UCSD-AML1 (cell line): ENCODE data around the gene CNDP1.
"Not testable (repeated sequence)": the region's sequence is repeated elsewhere in the genome, so short reads cannot be mapped to it uniquely, and the experiment has no call there.

Experiments
- DNase-seq: peaks from one replicate; lab custom pipeline; 2025; ENCODE audit not compliant: unreplicated experiment; lab: John Stamatoyannopoulos, UW

Gene CNDP1

DNA sequence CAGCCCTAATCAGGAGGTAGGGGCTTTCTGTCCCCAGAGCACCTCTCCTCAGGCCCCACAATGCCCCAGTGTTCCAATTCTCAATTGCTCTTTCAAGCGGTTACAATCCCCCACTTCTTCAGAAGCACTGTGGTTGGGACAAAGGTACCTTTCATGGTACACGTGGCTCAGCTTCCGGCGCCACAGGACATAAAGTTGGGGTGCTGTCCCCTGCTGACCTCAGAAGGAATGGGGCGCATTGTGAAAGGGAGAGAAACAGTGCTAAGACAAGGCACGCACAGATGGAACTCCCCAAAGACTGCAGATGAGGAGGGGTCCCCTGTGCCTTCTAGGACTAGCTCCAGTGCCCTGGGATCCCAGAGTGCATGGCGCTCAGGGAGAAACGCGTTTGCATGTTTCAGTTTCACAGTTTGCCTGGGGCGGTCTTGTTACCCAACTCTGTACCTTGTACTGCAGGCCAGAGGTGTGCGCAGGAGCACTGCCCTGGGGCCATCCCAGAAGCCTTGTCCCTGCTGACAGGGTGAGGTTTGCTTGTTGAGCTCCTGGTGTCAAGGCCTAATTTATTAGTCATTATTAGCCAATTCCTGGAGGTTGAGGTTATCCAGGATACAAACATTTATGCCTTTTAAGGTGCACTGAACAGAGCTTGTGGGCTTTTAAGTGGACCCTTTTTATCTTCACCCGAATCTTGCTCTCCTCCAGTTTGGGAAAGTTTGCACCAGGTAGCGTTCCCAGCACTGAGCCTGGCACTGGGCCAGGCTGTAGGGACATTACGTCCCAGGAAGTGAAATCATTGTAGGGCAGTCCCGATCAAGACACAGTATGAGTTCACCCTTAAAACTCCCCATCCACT, 7.6 kb downstream of the CNDP1 start:
- no peak for DNase-seq

DNA sequence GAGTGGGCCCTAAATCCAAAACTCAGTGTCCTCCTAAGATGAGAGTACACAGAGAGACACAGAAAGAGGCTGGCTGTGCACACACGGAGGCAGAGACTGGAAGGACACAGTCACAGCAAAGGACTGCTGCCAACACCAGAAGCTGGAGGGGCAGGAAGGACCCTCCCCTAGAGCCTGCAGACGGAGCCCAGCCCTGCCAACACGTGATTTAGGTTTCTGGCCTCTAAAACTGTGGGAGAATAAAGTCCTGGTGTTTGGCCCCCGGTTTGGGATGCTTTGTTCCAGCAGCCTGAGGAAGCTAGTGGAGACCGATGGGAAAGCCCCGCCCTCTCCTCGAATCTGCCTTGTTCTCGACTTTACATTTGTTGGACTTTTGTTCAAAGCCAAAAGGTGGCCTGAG, 10.6 kb downstream of the CNDP1 start:
- DNase-seq, result no peak

DNA sequence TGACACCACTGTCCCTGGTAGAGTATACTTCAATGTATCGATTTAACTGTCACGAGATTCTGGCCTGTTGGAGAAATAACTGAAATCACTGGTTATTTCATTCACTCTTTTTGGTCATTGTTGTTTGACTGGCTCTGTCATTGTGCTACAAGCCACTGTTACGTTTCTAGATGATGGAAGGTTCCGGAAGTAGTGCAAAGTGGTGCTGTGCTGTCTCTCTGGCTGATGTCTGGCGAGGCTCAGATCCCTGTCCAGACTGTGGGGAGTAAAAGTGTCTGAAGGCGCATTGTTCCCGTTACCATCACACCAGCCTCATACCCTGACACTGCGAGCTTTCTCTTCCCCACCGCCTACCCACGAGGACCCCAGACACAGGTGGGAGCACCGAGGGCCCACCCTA, 11.7 kb downstream of the CNDP1 start:
- no peak for DNase-seq

DNA sequence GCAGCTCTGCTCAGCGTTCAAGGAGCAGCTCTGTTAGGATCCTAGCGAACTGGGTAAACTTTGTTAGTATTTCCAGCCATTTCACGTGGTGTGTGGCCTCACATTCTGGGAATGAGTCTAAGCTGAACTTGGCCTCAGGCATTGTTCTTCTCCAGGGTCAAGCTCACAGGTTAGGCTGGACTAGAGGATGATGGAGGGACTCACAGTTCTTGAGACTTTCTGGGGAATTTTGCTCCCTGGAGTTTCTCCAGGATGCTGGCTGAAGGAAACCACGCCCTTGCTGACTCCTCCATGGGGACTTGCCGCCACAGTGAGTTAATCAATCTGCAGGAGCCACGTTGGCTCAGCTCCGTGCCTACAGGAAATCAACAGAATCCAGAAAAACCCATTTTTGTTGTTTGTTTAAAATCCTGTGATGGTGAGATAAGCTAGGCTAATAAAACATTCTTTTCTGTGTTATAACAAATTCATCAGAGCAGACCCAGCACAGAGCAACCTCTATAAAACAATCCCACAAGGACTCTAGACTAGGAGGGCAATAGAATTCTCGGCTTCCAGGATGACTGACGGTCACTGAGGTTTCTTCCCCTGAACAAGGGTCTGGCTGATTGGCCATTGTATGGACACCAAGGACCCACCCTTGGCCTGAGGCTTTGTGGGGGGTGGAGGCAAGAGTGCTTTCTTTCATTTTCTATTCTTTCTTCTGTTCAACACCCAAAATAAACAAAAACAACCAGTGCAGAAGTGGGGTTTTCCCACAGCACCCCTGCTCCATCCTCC, 12.6 kb downstream of the CNDP1 start:
- DNase-seq, result no peak

DNA sequence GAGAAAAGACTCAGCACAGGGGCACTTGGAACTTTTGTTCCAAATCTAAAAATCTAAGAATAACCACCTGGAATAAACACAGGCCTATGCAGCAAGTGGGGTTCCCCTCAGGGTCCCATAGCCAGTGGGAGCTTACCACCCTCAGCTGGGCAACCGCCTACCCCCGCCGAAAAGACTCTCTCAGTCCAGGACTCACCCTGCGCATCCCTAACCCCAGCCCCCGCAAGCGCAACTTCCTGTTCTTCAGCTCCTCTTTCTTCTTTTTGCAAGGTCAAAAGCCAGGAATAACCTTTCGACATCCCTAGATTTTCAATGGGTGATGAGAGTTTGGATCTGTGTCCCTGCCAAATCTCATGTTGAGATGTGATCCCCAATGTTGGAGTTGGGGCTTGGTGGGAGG, 13.6 kb downstream of the CNDP1 start:
- DNase-seq, result no peak

DNA sequence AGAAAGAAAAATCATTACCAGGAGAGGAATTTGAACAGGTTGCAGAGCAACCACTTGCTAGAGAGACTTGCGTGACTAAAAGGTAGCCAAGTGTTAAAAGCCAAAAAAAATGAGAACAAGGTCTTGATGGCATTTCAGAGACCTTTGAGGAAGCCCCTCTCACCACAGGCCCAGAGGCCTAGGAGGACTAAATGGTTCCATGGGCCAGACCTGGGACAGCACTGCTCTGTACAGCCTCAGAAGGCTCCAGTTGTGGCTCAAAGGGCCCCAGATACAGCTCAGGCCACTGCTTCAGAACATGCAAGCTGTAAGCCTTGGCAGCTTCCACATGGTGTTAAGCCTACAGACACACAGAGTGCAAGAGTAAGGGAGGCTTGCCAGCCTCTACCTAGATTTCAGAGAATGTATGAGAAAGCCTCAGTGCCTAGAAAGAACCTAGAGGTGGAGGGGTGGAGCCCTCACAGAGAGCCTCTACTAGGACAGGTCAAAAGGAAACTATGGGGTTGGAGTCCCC, 15.3 kb downstream of the CNDP1 start:
- no peak for DNase-seq

DNA sequence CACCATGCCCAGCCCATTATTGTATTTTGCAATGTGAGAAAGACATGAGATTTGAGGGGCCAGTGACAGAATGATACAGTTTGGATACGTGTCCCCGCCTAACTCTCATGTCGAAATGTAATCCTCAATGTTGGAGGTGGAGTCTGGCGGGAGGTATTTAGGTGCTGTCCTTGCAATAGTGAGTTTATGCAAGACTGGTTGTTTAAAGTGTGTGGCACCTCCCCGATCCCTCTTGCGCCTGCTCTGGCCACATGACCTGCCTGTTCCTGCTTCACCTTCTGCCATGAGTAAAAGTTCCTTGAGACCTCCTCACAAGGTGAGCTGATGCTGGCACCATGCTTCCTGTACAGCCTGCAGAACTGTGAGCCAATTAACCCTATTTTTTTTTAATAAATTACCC, 16.6 kb downstream of the CNDP1 start:
- no peak for DNase-seq

DNA sequence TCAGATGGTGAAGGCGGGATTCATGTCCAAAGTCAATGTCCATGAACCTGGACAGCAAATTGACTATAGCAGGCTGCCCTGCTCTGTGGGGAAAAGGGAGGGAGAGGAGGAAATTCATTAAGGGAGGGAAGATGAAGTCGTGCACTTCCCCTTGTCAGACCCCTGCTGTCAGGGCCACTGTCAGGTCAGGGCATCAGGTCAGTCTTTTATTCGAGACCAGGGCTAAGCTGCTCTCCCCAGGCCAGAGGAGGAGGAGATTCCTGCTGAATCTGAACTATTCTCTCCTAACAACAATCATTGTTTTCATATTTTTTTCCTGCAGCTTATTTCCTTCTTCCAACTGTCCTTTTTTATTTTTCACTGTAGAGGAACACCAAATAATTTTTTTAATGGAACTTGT, 17.2 kb downstream of the CNDP1 start:
- DNase-seq, result no peak

DNA sequence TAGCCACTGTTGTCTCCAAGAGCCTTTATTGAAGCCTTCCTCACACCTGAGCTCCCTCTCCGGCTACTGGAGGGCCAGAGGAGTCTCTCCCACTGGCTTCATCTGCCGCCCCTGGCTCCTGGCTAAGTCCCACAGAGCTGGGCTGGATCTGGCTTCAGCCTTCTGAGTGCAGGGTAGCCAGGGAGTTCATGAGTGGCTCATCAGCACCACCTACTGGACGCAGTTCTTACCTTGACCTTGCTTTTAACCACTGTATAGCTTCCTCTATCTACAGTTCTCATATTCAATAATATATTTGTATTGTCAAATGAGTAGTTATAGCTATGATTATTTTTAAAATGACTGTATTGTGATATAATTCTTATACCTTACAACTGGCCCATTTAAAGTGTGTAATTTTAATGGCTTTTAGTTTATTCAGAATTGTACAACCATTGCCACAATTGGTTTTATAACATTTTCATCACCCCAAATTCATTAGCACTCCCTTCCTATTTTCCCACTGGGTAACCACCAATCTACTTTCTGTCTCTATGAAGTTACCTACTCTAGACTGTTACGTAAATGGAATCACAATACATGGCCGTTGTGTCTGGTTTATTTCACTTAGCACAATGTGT, 17.7 kb downstream of the CNDP1 start:
- DNase-seq, result peak; percentile 78

DNA sequence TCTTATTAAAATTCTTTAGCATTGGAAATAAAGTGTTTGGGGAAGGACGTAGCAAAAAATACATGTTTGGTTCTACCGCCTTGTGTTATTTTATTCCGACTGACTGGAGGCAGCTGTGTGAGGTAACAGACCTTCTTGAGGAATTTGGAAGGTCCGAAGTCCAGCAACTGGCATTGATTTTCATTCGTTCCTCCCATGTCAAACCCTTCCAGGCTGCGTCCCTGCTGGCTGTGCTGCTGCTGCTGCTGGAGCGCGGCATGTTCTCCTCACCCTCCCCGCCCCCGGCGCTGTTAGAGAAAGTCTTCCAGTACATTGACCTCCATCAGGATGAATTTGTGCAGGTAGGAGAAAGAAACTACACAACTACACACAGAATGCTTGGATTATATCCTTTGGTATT, 21.8 kb downstream of the CNDP1 start:
- no peak for DNase-seq

DNA sequence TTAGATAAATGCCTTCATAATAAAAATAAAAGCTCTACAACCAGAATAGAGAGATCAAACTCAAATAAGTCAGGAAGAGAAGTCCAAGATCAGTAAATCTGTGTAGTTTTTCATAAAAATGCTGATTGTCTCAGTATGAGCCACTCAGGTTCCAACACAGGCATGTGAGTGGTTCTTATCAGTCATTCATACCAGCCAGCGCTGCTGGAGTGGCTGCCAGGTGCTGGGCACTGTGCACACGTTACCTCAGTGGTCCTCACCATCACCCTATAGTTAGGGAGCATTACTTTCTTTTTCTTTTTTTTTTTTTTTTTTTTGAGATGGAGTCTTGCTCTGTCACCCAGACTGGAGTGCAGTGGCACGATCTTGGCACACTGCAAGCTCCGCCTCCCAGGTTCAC, 23.8 kb downstream of the CNDP1 start:
- DNase-seq, result no peak

DNA sequence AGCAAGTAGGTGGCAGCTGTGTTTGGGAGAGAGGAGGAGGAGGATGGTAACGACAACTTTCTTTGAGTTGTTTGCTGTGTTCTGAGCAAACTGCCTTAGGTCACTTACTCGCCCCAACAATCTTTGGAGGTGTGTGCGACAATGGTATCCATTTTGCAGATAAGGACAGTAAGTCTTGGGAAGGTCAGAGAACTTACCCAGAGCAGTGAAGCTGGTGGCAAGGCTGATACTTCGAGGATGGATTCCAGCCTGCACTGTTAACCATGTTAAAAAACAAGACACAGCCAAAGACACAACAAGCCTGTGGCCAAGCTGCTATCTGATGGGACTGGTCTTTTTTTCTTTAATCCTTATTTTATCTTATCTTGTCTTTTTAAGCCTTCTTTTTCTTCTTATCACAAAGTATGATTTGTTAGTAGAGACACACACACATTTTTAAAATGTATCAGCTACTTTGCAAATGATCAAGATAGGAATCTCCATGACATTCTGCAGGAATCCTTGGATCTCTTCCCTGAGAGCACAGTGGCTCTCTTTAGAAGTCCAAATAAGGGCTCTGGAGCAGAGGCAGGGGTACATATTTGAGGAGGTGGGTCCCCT, 27.9 kb downstream of the CNDP1 start:
- DNase-seq, result no peak

DNA sequence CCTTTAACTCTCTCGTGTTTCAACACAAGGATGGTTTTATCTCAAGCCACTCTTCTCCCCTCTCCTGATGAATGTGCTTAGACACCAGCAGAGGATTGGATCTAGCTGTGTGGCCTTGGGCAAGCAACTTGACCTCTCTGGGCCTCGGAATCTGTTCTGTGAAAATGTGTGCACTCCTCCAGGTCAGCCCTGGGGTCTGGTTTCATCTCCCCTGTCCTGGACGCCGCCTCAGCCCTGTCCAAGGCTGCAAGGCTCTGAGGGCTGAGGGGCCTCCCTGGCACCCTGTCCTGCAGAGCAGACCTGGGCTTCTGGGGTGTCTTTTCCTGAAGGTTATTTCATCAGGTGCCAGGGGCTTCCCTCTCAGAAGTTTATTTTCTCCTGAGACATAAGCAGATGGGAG, 28.5 kb downstream of the CNDP1 start:
- no peak for DNase-seq

DNA sequence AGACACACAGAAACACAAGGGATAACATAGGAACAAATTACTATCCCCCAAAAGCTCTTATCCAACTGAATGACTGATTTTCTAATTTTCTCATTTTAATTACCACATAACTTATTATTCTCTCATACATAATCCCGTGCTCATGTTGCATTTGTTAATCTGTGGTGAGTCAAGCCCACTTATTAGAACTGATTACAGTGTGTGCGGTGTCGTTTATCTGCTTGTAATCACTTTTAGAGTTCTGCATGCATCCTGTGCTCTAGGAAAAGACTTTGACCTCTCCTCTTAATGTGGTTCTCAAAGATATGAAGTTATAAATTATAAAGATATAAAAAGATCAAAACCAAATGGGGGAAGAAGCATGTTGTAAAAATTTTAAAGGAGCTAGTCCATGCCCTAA, 29.7 kb downstream of the CNDP1 start:
- no peak for DNase-seq

DNA sequence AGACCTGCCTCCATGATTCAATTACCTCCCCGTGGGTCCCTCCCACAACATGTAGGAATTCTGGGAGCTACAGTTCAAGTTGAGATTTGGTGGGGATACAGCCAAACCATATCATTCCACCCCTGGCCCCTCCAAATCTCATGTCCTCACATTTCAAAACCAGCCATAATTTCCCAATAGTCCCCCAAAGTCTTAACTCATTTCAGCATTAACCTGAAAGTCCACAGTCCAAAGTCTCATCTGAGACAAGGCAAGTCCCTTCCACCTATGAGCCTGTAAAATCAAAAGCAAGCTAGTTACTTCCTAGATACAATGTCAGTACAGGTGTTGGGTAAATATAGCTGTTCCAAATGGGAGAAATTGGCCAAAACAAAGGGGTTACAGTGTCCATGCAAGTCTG, 30.9 kb downstream of the CNDP1 start:
- not testable (repeated sequence) for DNase-seq

DNA sequence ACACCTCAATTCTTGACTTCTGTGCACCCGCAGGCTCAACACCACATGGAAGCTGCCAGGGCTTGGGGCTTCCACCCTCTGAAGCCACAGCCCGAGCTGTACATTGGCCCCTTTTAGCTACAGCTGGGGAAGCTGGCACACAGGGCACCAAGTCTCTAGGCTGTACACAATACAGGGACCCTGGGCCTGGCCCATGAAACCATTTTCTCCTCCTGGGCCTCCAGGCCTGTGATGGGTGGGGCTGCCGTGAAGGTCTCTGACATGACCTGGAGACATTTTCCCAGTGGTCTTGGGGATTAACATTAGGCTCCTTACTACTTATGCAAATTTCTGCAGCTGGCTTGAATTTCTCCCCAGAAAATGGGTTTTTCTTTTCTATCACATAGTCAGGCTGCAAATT, 31.7 kb downstream of the CNDP1 start:
- DNase-seq, result not testable (repeated sequence)

DNA sequence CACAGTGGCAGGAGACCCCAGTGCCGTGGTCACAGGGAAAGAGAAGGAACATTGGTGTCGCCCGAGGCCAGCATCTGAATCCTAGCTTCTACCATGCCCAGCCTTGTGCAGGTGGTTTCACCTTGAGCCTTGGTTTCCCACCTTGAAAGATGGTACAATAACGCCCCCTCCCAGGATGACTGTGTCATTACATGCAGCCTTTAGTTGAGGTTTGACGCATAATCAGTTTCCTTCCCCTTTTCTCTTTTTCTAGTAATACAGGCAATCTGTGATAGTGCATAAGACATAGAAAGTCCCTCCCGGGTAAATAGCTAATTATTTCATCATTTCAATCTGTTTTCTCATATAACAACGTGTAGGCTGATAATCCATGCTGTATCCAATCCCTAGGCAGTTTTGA, 33.5 kb downstream of the CNDP1 start:
- DNase-seq, result no peak

DNA sequence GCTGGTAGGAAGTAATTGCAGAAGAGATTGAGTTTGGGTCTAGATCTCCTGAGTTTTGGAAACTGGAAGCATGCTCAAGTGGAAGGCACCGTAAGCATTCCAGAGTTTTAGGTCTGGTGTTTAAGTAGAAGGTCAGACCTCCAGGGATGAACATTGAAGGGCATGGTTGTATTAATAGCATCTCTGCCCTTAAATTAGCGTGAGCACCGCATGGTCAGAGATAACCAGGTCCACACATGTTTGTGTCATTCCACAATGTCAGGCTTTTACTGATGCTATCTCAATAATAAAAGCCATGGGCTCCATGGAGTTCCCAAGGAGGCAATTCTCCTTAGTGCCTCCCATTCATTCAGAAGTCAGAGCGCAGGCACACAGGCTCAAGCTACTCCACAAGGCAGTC, 35.1 kb downstream of the CNDP1 start:
- no peak for DNase-seq

DNA sequence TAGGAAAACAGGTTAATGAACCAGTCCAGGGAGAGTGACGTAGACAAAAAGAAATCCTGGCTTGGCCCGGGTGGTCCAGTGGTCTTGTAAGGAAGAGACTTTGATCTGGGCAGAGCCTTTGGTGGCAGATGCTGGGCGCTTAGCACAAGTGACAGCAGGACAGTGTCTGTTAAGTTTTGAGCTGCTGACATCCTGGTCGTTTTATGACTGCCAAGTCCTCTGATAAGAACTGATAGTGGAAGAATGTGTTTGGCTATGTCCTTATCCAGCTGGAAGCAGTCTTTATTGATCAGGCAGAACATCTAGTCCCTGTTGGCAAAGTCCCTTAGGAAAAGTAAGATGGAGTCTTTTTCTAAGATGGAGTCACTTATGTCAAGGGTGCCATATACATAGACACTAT, 36.0 kb downstream of the CNDP1 start:
- DNase-seq, result no peak

DNA sequence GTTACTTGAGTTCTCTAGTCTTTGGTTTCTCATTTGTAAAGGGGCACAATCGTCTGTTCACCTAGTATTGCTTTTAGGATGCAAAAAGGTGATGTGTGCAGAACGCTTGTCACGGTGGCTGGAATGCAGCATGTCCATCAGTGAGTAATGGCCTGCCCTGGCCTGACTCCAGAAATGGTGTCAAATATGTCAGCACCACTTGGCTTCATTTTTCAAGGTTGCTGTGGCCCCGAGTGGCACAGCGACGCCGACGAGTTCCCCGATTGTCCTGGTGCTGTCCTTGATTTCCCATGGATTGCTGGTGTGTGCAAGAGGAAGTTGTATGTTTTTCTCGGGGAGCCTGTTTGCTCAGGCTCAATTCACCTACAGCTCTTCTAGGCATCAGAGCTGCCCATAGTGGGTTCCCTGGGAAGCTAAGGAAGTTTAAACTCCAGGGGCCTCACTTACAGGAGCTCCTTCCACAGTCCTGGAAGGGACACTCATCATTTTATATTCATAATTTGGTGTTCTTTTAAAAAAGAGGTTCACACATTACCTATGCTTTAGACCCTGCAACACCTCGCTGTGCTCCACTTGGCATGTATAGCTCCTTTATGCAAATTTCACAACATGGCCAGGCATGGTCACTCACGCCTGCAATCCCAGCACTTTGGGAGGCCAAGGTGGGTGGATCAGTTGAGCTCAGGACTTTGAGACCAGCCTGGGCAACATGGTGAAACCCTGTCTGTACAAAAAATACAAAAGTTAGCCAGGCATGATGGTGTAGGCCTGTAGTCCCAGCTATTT, 37.8 kb downstream of the CNDP1 start:
- no peak for DNase-seq

DNA sequence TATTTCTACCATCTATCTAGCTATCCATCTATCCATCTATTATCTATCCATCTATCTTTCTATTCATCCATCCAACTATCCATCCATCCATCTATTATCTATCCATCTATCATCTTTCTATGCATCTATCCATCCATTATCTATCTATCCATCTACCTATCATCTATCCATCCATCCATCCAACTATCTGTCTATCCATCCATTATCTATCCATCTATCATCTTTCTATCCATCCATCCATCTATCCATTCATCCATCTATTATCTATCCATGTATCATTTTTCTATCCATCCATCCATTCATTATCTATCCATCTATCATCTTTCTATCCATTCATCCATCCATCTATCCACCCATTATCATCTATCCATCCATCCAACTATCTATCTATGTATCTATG, 38.8 kb downstream of the CNDP1 start:
- no peak for DNase-seq
